AML-193 (cell line): ENCODE measurements around the gene PDE4B.

Experiments
- DNase-seq, 2 experiments: peaks; one replicate each; lab custom pipeline; 2025; lab: John Stamatoyannopoulos, UW

Gene PDE4B

GRCh38 chr1:65792669-65793358 is at the start of gene PDE4B:
PDE4B (plus strand) TSS chr1:65792895.
- DNase-seq: no peak

- no peak for DNase-seq
Measured at GRCh38 chr1:65744731-65745130, 48.0 kb upstream of the PDE4B start.

- DNase-seq: no peak
Measured at GRCh38 chr1:65751961-65752360, 40.7 kb upstream of the PDE4B start.

- no peak for DNase-seq
Measured at GRCh38 chr1:65756616-65757015, 36.1 kb upstream of the PDE4B start.

GRCh38 chr1:65757531-65757930 is 35.2 kb upstream of the PDE4B start:
- DNase-seq: no peak

GRCh38 chr1:65758128-65758527 is 34.6 kb upstream of the PDE4B start:
- no peak for DNase-seq

- no peak for DNase-seq
Measured at GRCh38 chr1:65759516-65759915, 33.2 kb upstream of the PDE4B start.

GRCh38 chr1:65762081-65762862 is 30.4 kb upstream of the PDE4B start:
- DNase-seq: no peak

- DNase-seq: no peak
Measured at GRCh38 chr1:65764052-65764451, 28.6 kb upstream of the PDE4B start.

- DNase-seq: no peak
Measured at GRCh38 chr1:65765631-65766030, 27.1 kb upstream of the PDE4B start.

- no peak for DNase-seq
Measured at GRCh38 chr1:65769636-65770035, 23.1 kb upstream of the PDE4B start.

- no peak for DNase-seq
Measured at GRCh38 chr1:65772607-65773006, 20.1 kb upstream of the PDE4B start.

- no peak for DNase-seq
Measured at GRCh38 chr1:65773391-65774123, 19.1 kb upstream of the PDE4B start.

GRCh38 chr1:65788762-65789161 is 3.9 kb upstream of the PDE4B start:
- DNase-seq: no peak

GRCh38 chr1:65791396-65791795 is 1.3 kb upstream of the PDE4B start:
- peak; percentile 68 to 78 for DNase-seq

- no peak for DNase-seq
Measured at GRCh38 chr1:65791801-65792668, 660 bp upstream of the PDE4B start.

- DNase-seq: no peak
Measured at GRCh38 chr1:65793359-65793732, 651 bp downstream of the PDE4B start.

GRCh38 chr1:65795311-65795710 is 2.6 kb downstream of the PDE4B start:
- DNase-seq: no peak

- no peak for DNase-seq
Measured at GRCh38 chr1:65799601-65800000, 6.9 kb downstream of the PDE4B start.

- no peak for DNase-seq
Measured at GRCh38 chr1:65804584-65804983, 11.9 kb downstream of the PDE4B start.

GRCh38 chr1:65812065-65812464 is 19.4 kb downstream of the PDE4B start:
- peak; percentile 94 to 97 for DNase-seq

- DNase-seq: no peak
Measured at GRCh38 chr1:65813956-65814355, 21.3 kb downstream of the PDE4B start.
